Neural progenitor cell (in vitro differentiated cells): ENCODE measurements around the gene KANSL2.

Experiments used
- EZH2 ChIP-seq: fragments of 200-600 bp; sonication (generic); IDR thresholded peaks from 2 replicates; pipeline ENCODE4 v1.6.1; 2017; ENCODE audit warnings: antibody characterized with exemption, mild to moderate bottlenecking, moderate library complexity
- TF ChIP-seq, protein P1 (sequence below): fragments of 200-600 bp; sonication (generic); IDR thresholded peaks from 2 replicates; pipeline ENCODE4 v1.5.1; 2017; ENCODE audit warnings: antibody characterized with exemption, mild to moderate bottlenecking

- TF ChIP-seq, protein P1, sequence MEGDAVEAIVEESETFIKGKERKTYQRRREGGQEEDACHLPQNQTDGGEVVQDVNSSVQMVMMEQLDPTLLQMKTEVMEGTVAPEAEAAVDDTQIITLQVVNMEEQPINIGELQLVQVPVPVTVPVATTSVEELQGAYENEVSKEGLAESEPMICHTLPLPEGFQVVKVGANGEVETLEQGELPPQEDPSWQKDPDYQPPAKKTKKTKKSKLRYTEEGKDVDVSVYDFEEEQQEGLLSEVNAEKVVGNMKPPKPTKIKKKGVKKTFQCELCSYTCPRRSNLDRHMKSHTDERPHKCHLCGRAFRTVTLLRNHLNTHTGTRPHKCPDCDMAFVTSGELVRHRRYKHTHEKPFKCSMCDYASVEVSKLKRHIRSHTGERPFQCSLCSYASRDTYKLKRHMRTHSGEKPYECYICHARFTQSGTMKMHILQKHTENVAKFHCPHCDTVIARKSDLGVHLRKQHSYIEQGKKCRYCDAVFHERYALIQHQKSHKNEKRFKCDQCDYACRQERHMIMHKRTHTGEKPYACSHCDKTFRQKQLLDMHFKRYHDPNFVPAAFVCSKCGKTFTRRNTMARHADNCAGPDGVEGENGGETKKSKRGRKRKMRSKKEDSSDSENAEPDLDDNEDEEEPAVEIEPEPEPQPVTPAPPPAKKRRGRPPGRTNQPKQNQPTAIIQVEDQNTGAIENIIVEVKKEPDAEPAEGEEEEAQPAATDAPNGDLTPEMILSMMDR, result no peak
- no peak for TF ChIP-seq EZH2
Measured at GRCh38 chr12:48671231-48671856, 10.7 kb downstream of the KANSL2 start.
